Measurements from ENCODE around the gene THSD4. TPM values are rescaled to one million over a fixed set of nuclear protein-coding genes. Genes with fewer than 3 reads are reported as not detected.

THSD4 gene
- total RNA-seq, 1 donor from 2014 or later, result 73.5 TPM

- TF ChIP-seq CTCF (conservative IDR thresholded peaks at IDR 0.05; ENCODE audit: low read depth, low read length), result no peak
- no peak overlapping the region for H3K4me3 ChIP-seq (ENCODE audit: low read depth, low read length)
- no peak for DNase-seq (ENCODE audit: low read depth)
These were observed 259.5 kb downstream of the THSD4 start for GRCh38 chr15:71374607-71375352.

GRCh38 chr15:71375934-71376333, 260.7 kb downstream of the THSD4 start:
- H3K4me3 ChIP-seq (ENCODE audit: low read depth, low read length), result no peak overlapping the region
- no peak for TF ChIP-seq CTCF (conservative IDR thresholded peaks at IDR 0.05; ENCODE audit: low read depth, low read length)
- no peak for DNase-seq (ENCODE audit: low read depth)

- no peak for TF ChIP-seq CTCF (conservative IDR thresholded peaks at IDR 0.05; ENCODE audit: low read depth, low read length)
- DNase-seq (ENCODE audit: low read depth), result no peak
- H3K4me3 ChIP-seq (ENCODE audit: low read depth, low read length), result no peak overlapping the region
These were observed 264.6 kb downstream of the THSD4 start for GRCh38 chr15:71379893-71380292.

GRCh38 chr15:71380345-71380744, 265.1 kb downstream of the THSD4 start:
- no peak overlapping the region for H3K4me3 ChIP-seq (ENCODE audit: low read depth, low read length)
- no peak for TF ChIP-seq CTCF (conservative IDR thresholded peaks at IDR 0.05; ENCODE audit: low read depth, low read length)
- no peak for DNase-seq (ENCODE audit: low read depth)

GRCh38 chr15:71384501-71384900, 269.2 kb downstream of the THSD4 start:
- no peak for DNase-seq (ENCODE audit: low read depth)
- no peak overlapping the region for H3K4me3 ChIP-seq (ENCODE audit: low read depth, low read length)
- no peak for TF ChIP-seq CTCF (conservative IDR thresholded peaks at IDR 0.05; ENCODE audit: low read depth, low read length)

GRCh38 chr15:71385026-71385425, 269.8 kb downstream of the THSD4 start:
- H3K4me3 ChIP-seq (ENCODE audit: low read depth, low read length), result no peak overlapping the region
- TF ChIP-seq CTCF (conservative IDR thresholded peaks at IDR 0.05; ENCODE audit: low read depth, low read length), result no peak
- no peak for DNase-seq (ENCODE audit: low read depth)

- TF ChIP-seq CTCF (conservative IDR thresholded peaks at IDR 0.05; ENCODE audit: low read depth, low read length), result no peak
- no peak for DNase-seq (ENCODE audit: low read depth)
These were observed 270.2 kb downstream of the THSD4 start for GRCh38 chr15:71385457-71385856.

More at GRCh38 chr15:71385457-71385856, 270.2 kb downstream of the THSD4 start:
- no peak overlapping the region for H3K4me3 ChIP-seq (ENCODE audit: low read depth, low read length)

Data from epithelial cell of proximal tubule (primary cell).